ENCODE data around the gene FAM171A1.

FAM171A1 gene

GRCh38 chr10:15363031-15363430 lies 8.1 kb downstream of the FAM171A1 start:
- no peak overlapping the region for H3K27ac ChIP-seq
- TF ChIP-seq CTCF (conservative IDR thresholded peaks at IDR 0.05): no peak
- no peak for TF ChIP-seq ZFX (IDR thresholded peaks at IDR 0.05)

DNA sequence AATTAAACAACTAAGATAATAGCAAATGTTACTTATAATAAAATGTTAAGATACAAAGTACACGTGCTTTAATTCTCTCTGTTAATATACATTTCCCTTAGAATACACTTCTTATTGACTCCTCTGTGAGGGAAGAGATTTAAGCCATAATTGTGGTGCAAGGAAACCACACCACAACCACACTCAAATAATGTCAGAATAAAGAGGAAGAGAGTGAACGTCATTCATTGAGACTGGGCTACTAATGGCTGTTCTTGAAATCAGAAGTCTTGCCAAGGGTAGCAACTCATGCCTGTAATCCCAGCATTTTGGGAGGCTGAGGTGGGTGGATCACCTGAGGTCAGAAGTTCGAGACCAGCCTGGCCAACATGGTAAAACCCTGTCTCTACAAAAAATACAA lies 10.0 kb downstream of the FAM171A1 start:
- TF ChIP-seq ZFX (IDR thresholded peaks at IDR 0.05): no peak
- no peak for TF ChIP-seq CTCF (conservative IDR thresholded peaks at IDR 0.05)
- H3K27ac ChIP-seq: no peak overlapping the region

DNA sequence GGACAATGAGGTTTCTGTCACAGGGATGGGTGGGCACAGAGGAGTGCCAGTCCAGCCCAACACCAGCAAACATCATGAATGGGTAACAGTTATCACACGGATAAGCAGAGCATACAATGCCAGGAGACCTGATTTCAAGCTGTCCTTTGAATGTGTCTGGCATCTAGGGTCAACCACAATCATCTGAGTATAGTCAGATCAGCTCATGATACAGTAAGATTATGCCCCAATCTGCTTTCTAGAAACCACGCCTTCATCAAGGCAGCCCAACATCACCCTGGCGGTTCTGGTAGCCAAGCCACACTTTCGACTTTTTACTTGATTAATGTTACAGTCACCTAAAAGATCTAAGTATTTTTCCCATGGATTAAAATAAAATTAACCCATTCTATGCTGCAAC lies 10.5 kb downstream of the FAM171A1 start:
- H3K27ac ChIP-seq: no peak overlapping the region
- TF ChIP-seq ZFX (IDR thresholded peaks at IDR 0.05) (no peak), CTCF (conservative IDR thresholded peaks at IDR 0.05) (no peak)

DNA sequence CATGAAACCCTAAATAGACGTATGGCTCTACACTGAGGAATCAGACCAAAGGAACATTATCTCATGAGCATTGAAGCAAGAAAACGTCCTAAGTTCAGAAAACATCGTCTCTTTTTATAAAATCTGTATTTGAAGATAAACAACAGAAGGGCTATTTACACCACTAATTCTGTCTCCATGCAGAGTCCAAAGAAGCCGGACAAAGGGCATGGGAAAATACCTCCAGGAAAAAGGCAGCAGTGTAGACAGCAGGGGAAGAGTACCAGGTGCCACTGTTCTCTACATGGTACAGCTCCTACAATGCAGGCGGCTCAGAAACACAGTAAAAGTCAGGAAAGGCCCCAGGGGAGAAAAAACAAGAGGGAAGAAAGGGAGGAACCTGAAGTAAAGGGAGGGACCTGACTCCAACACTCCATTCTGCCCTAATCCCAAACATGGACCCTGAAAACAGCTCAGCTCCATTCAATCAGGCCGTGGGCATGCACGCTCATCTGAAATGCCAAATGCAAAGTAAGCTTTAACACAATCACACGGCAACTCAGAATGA lies 17.5 kb downstream of the FAM171A1 start:
- H3K27ac ChIP-seq: no peak overlapping the region
- TF ChIP-seq ZFX (IDR thresholded peaks at IDR 0.05) (no peak), CTCF (conservative IDR thresholded peaks at IDR 0.05) (no peak)

DNA sequence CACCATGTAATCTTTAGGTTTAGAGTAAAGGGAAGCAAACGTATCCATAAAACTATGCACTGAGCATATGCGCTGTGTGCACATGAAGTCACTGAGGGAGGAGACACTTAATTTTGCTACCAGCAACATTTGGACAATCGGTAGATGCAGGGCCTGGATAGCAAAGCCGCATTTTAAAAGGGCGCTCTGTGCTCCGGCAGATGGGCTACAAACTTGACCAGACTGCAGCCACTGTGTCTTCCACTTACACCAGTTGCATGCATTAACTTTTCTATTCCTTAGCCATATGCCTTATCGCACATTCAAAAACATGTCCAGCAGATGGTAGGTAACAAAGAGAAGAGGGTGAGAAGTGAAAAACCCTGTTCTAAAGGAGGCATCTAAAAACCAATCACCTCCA lies 18.3 kb downstream of the FAM171A1 start:
- H3K27ac ChIP-seq: no peak overlapping the region
- TF ChIP-seq CTCF (conservative IDR thresholded peaks at IDR 0.05) (no peak), ZFX (IDR thresholded peaks at IDR 0.05) (no peak)

GRCh38 chr10:15352201-15352600 lies 18.9 kb downstream of the FAM171A1 start:
- H3K27ac ChIP-seq: no peak overlapping the region
- TF ChIP-seq ZFX (IDR thresholded peaks at IDR 0.05) (no peak), CTCF (conservative IDR thresholded peaks at IDR 0.05) (no peak)

- TF ChIP-seq CTCF (conservative IDR thresholded peaks at IDR 0.05) (no peak), ZFX (IDR thresholded peaks at IDR 0.05) (no peak)
- H3K27ac ChIP-seq: no peak overlapping the region
Observed at GRCh38 chr10:15351099-15351820, 19.8 kb downstream of the FAM171A1 start.

Data from C4-2B (cell line).